Activated T-helper 1 cell treated with Interleukin-2 at 50 U/mL for 16 hours (primary cell): ENCODE measurements around the gene ZNF415.
"Not testable (repeated sequence)": the region's sequence is repeated elsewhere in the genome, so short reads cannot be mapped to it uniquely, and the experiment has no call there.

Experiments
- DNase-seq: peaks from one replicate; pipeline ENCODE4 v3.0.0-alpha.2; 2020; ENCODE audit warnings: low read depth

The ZNF415 gene

GRCh38 chr19:53102756-53103233, 29.9 kb downstream of the ZNF415 start:
- peak; percentile 3 for DNase-seq

GRCh38 chr19:53102206-53102755, 30.4 kb downstream of the ZNF415 start:
- DNase-seq, result no peak

- DNase-seq, result no peak
Measured at GRCh38 chr19:53101518-53101917, 31.2 kb downstream of the ZNF415 start.

GRCh38 chr19:53098570-53098969, 34.1 kb downstream of the ZNF415 start:
- not testable (repeated sequence) for DNase-seq

GRCh38 chr19:53096982-53097690, 35.6 kb downstream of the ZNF415 start:
- DNase-seq, result not testable (repeated sequence)

GRCh38 chr19:53096579-53096978, 36.1 kb downstream of the ZNF415 start:
- DNase-seq, result not testable (repeated sequence)

- no peak for DNase-seq
Measured at GRCh38 chr19:53094754-53095575, 37.7 kb downstream of the ZNF415 start.

- no peak for DNase-seq
Measured at GRCh38 chr19:53092723-53093122, 40.0 kb downstream of the ZNF415 start.

GRCh38 chr19:53091413-53092254, 41.1 kb downstream of the ZNF415 start:
- no peak for DNase-seq

GRCh38 chr19:53088091-53088490, 44.6 kb downstream of the ZNF415 start:
- DNase-seq, result no peak

- DNase-seq, result no peak
Measured at GRCh38 chr19:53086949-53087348, 45.8 kb downstream of the ZNF415 start.

GRCh38 chr19:53085496-53085895, 47.2 kb downstream of the ZNF415 start:
- no peak for DNase-seq

- no peak for DNase-seq
Measured at GRCh38 chr19:53082929-53083328, 49.8 kb downstream of the ZNF415 start.

GRCh38 chr19:53079313-53079924, 53.3 kb downstream of the ZNF415 start:
- no peak for DNase-seq

- no peak for DNase-seq
Measured at GRCh38 chr19:53078668-53079067, 54.0 kb downstream of the ZNF415 start.

- no peak for DNase-seq
Measured at GRCh38 chr19:53076984-53077383, 55.7 kb downstream of the ZNF415 start.

GRCh38 chr19:53068834-53069233, 63.9 kb downstream of the ZNF415 start:
- DNase-seq, result no peak

GRCh38 chr19:53068199-53068598, 64.5 kb downstream of the ZNF415 start:
- DNase-seq, result no peak

- no peak for DNase-seq
Measured at GRCh38 chr19:53057904-53058580, 74.7 kb downstream of the ZNF415 start.
